Esophagus muscularis mucosa (tissue), 4 donors: Measurements from ENCODE around the gene PRPSAP1. TPM values are rescaled to one million over a fixed set of nuclear protein-coding genes. Genes with fewer than 3 reads are reported as not detected.

Experiments used
- DNase-seq: peaks from one replicate; pipeline ENCODE4 v3.0.0-alpha.2; 2017; ENCODE audit errors: extremely low spot score
- H3K27ac ChIP-seq, 4 donors: fragments of 200-600 bp; sonication (generic); replicated peaks in 1 of 4; 1 replicate in 3 of 4; 2 replicates in 1 of 4; pipeline ENCODE4 v1.5.1; 2016 to 2019; ENCODE audit warnings: mild to moderate bottlenecking in 1 of 4
- H3K27me3 ChIP-seq, 4 donors: fragments of 200-600 bp; sonication (generic); one replicate each; pipeline versions ENCODE4 v1.5.1 to v1.6.0; 2016 to 2019
- H3K36me3 ChIP-seq, 4 donors: fragments of 200-600 bp; sonication (generic); one replicate each; pipeline ENCODE4 v1.5.1; 2016 to 2019
- H3K4me1 ChIP-seq, 4 donors: fragments of 200-600 bp; sonication (generic); one replicate each; pipeline ENCODE4 v1.5.1; 2016 to 2019
- H3K4me3 ChIP-seq, 4 donors: fragments of 200-600 bp; sonication (generic); 1 replicate in 2 of 4; 2 replicates in 2 of 4; pipeline ENCODE4 v1.5.1; 2016 to 2019; ENCODE audit warnings: mild to moderate bottlenecking in 4 of 4, moderate library complexity in 1 of 4
- H3K9me3 ChIP-seq, 4 donors: fragments of 200-600 bp; sonication (generic); 1 replicate in 3 of 4; 2 replicates in 1 of 4; pipeline ENCODE4 v1.5.1; 2016 to 2019
- EP300 ChIP-seq: sonication (generic); formaldehyde crosslinking; IDR thresholded peaks from one replicate; pipeline ENCODE4 v1.6.1; 2017; ENCODE audit warnings: antibody characterized with exemption
- POLR2A ChIP-seq: fragments of 450-650 bp; IDR thresholded peaks from one replicate; pipeline ENCODE4 v1.6.1; 2017; ENCODE audit warnings: antibody characterized with exemption, moderate library complexity, mild to moderate bottlenecking, low read depth
- POLR2AphosphoS5 ChIP-seq, 2 donors: sonication (generic); formaldehyde crosslinking; IDR thresholded peaks; one replicate each; pipeline ENCODE4 v1.6.1; 2017; ENCODE audit warnings: antibody characterized with exemption in 2 of 2
- WGBS: methylation state at CpG from one replicate; pipeline ENCODE4 v1.1.5; 2018; 5-methylcytosine and 5-hydroxymethylcytosine counted together
- intact Hi-C: fragments of 100-400 bp; cut with DNase I; formaldehyde crosslinking; loops from one replicate; pipeline ENCODE4 v1.15.1; 2023
- total RNA-seq, 4 donors: library from RNA; depleted of rRNA; stranded (reverse); fragments of >200 nt; gene quantifications; one replicate each; pipeline versions ENCODE4 v1.1.0 to v1.2.1, GENCODE V29; 2016
- TF ChIP-seq, protein P1 (sequence below), 3 experiments: fragments of 200-600 bp in 2 of 3; fragments of 450-650 bp in 1 of 3; sonication (generic) in 2 of 3; IDR thresholded peaks; one replicate each; pipeline ENCODE4 v1.5.1; 2017 to 2019; ENCODE audit warnings: antibody characterized with exemption in 3 of 3, mild to moderate bottlenecking in 2 of 3, moderate library complexity in 1 of 3

PRPSAP1 gene
- total RNA-seq, 4 donors from 2014 or later, result 37.3 to 71.4 (median 50.4) TPM

DNA sequence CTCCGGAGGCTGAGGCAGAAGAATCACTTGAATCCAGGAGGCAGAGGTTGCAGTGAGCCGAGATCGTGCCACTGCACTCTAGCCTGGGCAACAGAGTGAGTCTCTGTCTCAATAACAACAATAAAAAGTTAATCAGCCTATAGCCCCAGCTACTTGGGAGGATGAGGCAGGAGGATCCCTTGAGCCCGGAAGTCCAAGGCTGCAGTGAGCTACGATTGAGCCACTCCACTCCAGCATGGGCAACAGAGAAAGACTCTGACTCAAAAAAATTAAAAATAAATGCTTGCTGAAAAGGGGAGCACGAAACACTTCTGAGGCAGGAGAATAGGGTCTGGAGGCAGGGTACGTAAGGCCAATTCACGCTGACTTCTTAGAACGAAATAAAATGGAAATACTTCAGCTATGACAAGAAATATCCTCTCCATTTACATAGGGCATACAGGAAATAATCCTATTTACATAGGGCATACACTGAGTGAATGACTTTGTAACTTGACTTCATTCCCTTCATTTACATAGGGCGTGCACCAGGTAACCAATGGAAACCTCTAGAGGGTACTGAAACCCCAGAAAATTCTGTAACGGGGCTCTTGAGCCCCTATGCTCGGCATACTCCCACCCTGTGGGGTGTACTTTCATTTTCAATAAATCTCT is 3.2 kb upstream of the PRPSAP1 start:
- Histone ChIP-seq H3K4me3 (no peak overlapping the region), H3K27me3 (no peaks in the 10 kb centered on the region), H3K36me3 (no peaks in the 10 kb centered on the region), H3K27ac (no peak overlapping the region), H3K4me1 (peaks cover 15 to 31% (median 26%) of the 10 kb centered on the region in 4 donors), H3K9me3 (no peaks in the 10 kb centered on the region)
- 79% methylated on average over 12 of the region's 12 CpGs for WGBS
- TF ChIP-seq POLR2AphosphoS5 (IDR thresholded peaks at IDR 0.05) (no peak), EP300 (no peak), POLR2A (no peak)
- TF ChIP-seq, protein P1, sequence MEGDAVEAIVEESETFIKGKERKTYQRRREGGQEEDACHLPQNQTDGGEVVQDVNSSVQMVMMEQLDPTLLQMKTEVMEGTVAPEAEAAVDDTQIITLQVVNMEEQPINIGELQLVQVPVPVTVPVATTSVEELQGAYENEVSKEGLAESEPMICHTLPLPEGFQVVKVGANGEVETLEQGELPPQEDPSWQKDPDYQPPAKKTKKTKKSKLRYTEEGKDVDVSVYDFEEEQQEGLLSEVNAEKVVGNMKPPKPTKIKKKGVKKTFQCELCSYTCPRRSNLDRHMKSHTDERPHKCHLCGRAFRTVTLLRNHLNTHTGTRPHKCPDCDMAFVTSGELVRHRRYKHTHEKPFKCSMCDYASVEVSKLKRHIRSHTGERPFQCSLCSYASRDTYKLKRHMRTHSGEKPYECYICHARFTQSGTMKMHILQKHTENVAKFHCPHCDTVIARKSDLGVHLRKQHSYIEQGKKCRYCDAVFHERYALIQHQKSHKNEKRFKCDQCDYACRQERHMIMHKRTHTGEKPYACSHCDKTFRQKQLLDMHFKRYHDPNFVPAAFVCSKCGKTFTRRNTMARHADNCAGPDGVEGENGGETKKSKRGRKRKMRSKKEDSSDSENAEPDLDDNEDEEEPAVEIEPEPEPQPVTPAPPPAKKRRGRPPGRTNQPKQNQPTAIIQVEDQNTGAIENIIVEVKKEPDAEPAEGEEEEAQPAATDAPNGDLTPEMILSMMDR (IDR thresholded peaks at IDR 0.05), result no peak
- DNase-seq, result no peak
- intact Hi-C loops, result no loop called here

DNA sequence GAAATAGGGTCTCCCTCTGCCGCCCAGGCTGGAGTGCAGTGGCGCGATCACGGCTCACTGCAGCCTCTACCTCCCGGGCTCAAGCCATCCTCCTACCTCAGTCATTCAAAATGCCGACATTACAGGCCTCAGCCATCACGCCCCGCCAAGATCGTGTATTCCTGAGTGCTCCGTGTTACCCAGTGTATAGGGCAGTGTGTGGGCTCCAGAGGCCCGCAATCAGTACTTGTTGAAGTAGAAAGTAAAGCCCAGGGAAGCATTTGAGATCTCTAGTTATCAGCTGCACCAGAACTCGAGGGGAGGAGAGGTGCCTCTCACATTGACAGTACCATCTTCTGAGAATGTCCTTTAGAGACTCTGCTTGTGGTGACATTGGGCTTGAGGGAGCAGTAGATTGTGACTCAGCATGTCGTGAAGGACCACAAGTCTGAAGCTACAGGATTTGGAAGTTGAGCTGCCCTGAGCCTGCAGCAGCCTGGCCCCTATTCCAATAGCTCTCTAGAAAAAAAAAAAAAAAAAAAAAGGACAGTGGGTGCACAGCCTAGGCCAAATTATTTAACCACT is 1.1 kb upstream of the PRPSAP1 start:
- Histone ChIP-seq H3K27ac (no peak overlapping the region), H3K27me3 (no peaks in the 10 kb centered on the region), H3K9me3 (no peaks in the 10 kb centered on the region), H3K4me3 (peak overlapping the region in 3 of 4 donors; percentile 97 to 99 (median 98)), H3K4me1 (peaks cover 17 to 30% (median 29%) of the 10 kb centered on the region in 4 donors), H3K36me3 (no peaks in the 10 kb centered on the region)
- DNase-seq, result no peak
- TF ChIP-seq POLR2A, result no peak
- TF ChIP-seq, protein P1 (IDR thresholded peaks at IDR 0.05), result no peak
- no peak for TF ChIP-seq POLR2AphosphoS5 (IDR thresholded peaks at IDR 0.05)
- WGBS, result 68% methylated on average over 13 of the region's 13 CpGs
- intact Hi-C loops, result loop anchor here (5.0 kb wide), 1 partner anchor 32 kb away; no protein-coding TSS in a partner anchor

DNA sequence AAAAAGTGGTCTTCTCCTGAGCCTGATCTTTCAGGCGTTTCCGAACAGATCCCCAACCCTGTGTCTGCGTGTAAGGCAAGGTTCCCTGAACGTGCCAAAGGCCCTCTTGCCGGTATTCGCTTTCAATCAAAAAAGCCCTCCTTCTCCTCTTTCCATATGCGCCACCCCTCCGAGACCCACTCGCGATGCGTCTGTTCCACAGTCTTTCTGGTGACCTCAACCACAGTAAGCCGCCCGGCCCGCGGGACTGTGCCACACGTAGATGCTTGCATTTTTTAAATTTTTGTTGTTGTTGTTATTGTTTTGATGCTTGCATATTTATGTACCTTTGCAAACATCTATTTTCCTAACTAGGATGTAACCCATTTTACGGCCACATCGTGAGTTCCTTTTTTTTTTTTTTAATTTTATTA is 607 bp upstream of the PRPSAP1 start:
- Histone ChIP-seq H3K36me3 (no peaks in the 10 kb centered on the region), H3K27ac (peak overlapping the region; percentile 86 to 93 (median 90)), H3K9me3 (no peaks in the 10 kb centered on the region), H3K4me3 (peak overlapping the region; percentile 94 to 99 (median 98)), H3K27me3 (no peaks in the 10 kb centered on the region), H3K4me1 (peaks cover 17 to 30% (median 29%) of the 10 kb centered on the region in 4 donors)
- 2% methylated on average over 18 of the region's 18 CpGs for WGBS
- intact Hi-C loops, result loop anchor here (5.0 kb wide), 1 partner anchor 33 kb away; no protein-coding TSS in a partner anchor
- DNase-seq, result no peak
- TF ChIP-seq EP300, result no peak
- no peak for TF ChIP-seq POLR2AphosphoS5 (IDR thresholded peaks at IDR 0.05)
- TF ChIP-seq POLR2A, result no peak
- TF ChIP-seq, protein P1 (IDR thresholded peaks at IDR 0.05), result no peak

DNA sequence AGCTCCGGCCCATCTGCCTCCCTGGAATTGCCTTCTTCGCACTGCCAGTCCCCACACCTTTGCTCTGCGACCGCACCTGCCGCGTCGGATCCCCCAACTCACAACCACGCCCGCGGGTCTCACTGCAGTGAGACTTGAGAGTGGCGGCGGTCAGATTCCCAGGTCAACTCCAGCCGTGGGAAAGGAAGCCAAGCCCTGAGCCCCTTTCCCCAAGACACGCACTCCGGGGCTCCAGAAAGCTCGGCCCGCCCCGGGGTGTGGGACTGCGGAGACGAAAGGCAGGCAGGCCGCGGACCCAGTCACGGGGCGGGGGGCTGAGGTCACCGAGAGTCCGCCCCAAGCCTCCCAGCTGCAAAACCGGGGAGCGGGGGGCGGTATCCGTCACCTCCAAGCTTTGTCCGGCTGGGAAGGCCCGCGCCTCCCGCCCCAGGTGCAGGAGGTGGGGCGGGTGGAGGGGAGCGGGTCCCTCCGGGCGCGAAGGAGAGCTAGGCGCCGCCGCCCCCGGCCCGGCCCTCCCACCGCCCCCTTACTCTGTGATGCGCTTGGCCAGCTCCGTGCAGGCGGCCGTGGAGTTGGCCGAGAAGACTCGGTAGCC is 615 bp downstream of the PRPSAP1 start:
- no peak for TF ChIP-seq POLR2A
- TF ChIP-seq, protein P1 (IDR thresholded peaks at IDR 0.05), result no peak
- TF ChIP-seq POLR2AphosphoS5 (IDR thresholded peaks at IDR 0.05), result no peak
- TF ChIP-seq EP300, result no peak
- DNase-seq, result no peak
- Histone ChIP-seq H3K4me3 (peak overlapping the region; percentile 94 to 99 (median 98)), H3K4me1 (peaks cover 17 to 30% (median 29%) of the 10 kb centered on the region in 4 donors), H3K36me3 (peaks cover 1 to 4% (median 2%) of the 10 kb centered on the region in 4 donors), H3K27me3 (no peaks in the 10 kb centered on the region), H3K27ac (peak overlapping the region; percentile 86 to 93 (median 90)), H3K9me3 (no peaks in the 10 kb centered on the region)
- WGBS, result 7% methylated on average over 10 of the region's 51 CpGs
- intact Hi-C loops, result loop anchor here (5.0 kb wide), 1 partner anchor 34 kb away; no protein-coding TSS in a partner anchor
